GM23338 (cell line): Measurements from ENCODE around the gene ASPRV1.

Source experiments
- CREB1 ChIP-seq: fragments of 250-450 bp; sonication (Bioruptor Pico); IDR thresholded peaks from 2 replicates; pipeline ENCODE4 v1.5.0; 2020; ENCODE audit warnings: low read depth, mild to moderate bottlenecking, moderate library complexity
- ETS1 ChIP-seq: IDR thresholded peaks from 2 replicates; pipeline ENCODE4 v1.6.1; 2016; ENCODE audit warnings: antibody characterized with exemption
- EZH2 ChIP-seq: fragments of 200-600 bp; sonication (generic); IDR thresholded peaks from one replicate; pipeline ENCODE4 v1.8.0; 2017; ENCODE audit warnings: antibody characterized with exemption, mild to moderate bottlenecking, low read depth; ENCODE audit not compliant: unreplicated experiment
- EZH2phosphoT487 ChIP-seq: fragments of 200-600 bp; sonication (generic); IDR thresholded peaks from one replicate; pipeline ENCODE4 v1.8.1; 2018; ENCODE audit warnings: antibody characterized with exemption; ENCODE audit not compliant: unreplicated experiment
- POLR2AphosphoS5 ChIP-seq: IDR thresholded peaks from 2 replicates; pipeline ENCODE4 v1.6.1; 2016; ENCODE audit warnings: antibody characterized with exemption, low read depth
- ZNF331 ChIP-seq: fragments of 250-450 bp; sonication (Bioruptor Pico); IDR thresholded peaks from 2 replicates; pipeline ENCODE4 v1.5.0; 2020; ENCODE audit warnings: low read depth, mild to moderate bottlenecking, moderate library complexity
- TF ChIP-seq, protein P1 (sequence below), 2 experiments: fragments of 200-600 bp in 1 of 2; sonication (generic) in 1 of 2; conservative IDR thresholded peaks; 2 replicates each; pipeline versions ENCODE4 v1.5.1 to v1.6.1; 2016 to 2017; ENCODE audit warnings: antibody characterized with exemption in 2 of 2, low read depth in 2 of 2, mild to moderate bottlenecking in 2 of 2, moderate library complexity in 1 of 2
- TF ChIP-seq, protein P2 (sequence below): IDR thresholded peaks from one replicate; pipeline ENCODE4 v1.6.1; 2018; ENCODE audit warnings: antibody characterized with exemption; ENCODE audit not compliant: unreplicated experiment

- TF ChIP-seq EZH2, result no peak
- TF ChIP-seq, protein P1, sequence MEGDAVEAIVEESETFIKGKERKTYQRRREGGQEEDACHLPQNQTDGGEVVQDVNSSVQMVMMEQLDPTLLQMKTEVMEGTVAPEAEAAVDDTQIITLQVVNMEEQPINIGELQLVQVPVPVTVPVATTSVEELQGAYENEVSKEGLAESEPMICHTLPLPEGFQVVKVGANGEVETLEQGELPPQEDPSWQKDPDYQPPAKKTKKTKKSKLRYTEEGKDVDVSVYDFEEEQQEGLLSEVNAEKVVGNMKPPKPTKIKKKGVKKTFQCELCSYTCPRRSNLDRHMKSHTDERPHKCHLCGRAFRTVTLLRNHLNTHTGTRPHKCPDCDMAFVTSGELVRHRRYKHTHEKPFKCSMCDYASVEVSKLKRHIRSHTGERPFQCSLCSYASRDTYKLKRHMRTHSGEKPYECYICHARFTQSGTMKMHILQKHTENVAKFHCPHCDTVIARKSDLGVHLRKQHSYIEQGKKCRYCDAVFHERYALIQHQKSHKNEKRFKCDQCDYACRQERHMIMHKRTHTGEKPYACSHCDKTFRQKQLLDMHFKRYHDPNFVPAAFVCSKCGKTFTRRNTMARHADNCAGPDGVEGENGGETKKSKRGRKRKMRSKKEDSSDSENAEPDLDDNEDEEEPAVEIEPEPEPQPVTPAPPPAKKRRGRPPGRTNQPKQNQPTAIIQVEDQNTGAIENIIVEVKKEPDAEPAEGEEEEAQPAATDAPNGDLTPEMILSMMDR (conservative IDR thresholded peaks at IDR 0.05; ENCODE audit: low read depth in 2 of 2), result no peak
- no peak for TF ChIP-seq POLR2AphosphoS5
- TF ChIP-seq, protein P2, sequence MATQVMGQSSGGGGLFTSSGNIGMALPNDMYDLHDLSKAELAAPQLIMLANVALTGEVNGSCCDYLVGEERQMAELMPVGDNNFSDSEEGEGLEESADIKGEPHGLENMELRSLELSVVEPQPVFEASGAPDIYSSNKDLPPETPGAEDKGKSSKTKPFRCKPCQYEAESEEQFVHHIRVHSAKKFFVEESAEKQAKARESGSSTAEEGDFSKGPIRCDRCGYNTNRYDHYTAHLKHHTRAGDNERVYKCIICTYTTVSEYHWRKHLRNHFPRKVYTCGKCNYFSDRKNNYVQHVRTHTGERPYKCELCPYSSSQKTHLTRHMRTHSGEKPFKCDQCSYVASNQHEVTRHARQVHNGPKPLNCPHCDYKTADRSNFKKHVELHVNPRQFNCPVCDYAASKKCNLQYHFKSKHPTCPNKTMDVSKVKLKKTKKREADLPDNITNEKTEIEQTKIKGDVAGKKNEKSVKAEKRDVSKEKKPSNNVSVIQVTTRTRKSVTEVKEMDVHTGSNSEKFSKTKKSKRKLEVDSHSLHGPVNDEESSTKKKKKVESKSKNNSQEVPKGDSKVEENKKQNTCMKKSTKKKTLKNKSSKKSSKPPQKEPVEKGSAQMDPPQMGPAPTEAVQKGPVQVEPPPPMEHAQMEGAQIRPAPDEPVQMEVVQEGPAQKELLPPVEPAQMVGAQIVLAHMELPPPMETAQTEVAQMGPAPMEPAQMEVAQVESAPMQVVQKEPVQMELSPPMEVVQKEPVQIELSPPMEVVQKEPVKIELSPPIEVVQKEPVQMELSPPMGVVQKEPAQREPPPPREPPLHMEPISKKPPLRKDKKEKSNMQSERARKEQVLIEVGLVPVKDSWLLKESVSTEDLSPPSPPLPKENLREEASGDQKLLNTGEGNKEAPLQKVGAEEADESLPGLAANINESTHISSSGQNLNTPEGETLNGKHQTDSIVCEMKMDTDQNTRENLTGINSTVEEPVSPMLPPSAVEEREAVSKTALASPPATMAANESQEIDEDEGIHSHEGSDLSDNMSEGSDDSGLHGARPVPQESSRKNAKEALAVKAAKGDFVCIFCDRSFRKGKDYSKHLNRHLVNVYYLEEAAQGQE, result no peak
- TF ChIP-seq EZH2phosphoT487, result no peak
- no peak for TF ChIP-seq ZNF331
- TF ChIP-seq CREB1 (CRISPR knock-in tag), result no peak
- TF ChIP-seq ETS1, result no peak
These were observed 14.0 kb downstream of the ASPRV1 start for GRCh38 chr2:69947325-69947931.
